ENCODE results near the gene GRK3. TPM values are rescaled to one million over a fixed set of nuclear protein-coding genes. Genes with fewer than 3 reads are reported as not detected.

GRK3 gene
- total RNA-seq, 4 donors from 2014 or later, result 0.49 to 1.1 (median 0.81) TPM

GRCh38 chr22:25690798-25691197 is 126.3 kb downstream of the GRK3 start:
- Histone ChIP-seq H3K4me3 (no peak overlapping the region), H3K27me3 (no peaks in the 10 kb centered on the region), H3K9me3 (no peaks in the 10 kb centered on the region), H3K4me1 (peaks cover 4 to 9% of the 10 kb centered on the region in 2 donors), H3K36me3 (no peaks in the 10 kb centered on the region), H3K27ac (no peak overlapping the region)
- DNase-seq, result peak in 1 of 2 donors; percentile 29
- intact Hi-C loops (cut with DNase I; ENCODE audit: low total_unique reads), result no loop called here
- no peak for TF ChIP-seq POLR2A (IDR thresholded peaks at IDR 0.05)
- TF ChIP-seq, protein P1, sequence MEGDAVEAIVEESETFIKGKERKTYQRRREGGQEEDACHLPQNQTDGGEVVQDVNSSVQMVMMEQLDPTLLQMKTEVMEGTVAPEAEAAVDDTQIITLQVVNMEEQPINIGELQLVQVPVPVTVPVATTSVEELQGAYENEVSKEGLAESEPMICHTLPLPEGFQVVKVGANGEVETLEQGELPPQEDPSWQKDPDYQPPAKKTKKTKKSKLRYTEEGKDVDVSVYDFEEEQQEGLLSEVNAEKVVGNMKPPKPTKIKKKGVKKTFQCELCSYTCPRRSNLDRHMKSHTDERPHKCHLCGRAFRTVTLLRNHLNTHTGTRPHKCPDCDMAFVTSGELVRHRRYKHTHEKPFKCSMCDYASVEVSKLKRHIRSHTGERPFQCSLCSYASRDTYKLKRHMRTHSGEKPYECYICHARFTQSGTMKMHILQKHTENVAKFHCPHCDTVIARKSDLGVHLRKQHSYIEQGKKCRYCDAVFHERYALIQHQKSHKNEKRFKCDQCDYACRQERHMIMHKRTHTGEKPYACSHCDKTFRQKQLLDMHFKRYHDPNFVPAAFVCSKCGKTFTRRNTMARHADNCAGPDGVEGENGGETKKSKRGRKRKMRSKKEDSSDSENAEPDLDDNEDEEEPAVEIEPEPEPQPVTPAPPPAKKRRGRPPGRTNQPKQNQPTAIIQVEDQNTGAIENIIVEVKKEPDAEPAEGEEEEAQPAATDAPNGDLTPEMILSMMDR (IDR thresholded peaks at IDR 0.05 in 4 of 5, conservative IDR thresholded peaks at IDR 0.05 in 1 of 5), result no peak
- in situ Hi-C loops (cut with MboI; ENCODE audit: low sequenced_read_pairs in 4 of 4), result no loop called here
- peak in 1 of 2 donors; percentile 62 for ATAC-seq

- Histone ChIP-seq H3K27ac (no peak overlapping the region), H3K4me3 (no peak overlapping the region), H3K4me1 (peaks cover 4 to 9% of the 10 kb centered on the region in 2 donors), H3K9me3 (no peaks in the 10 kb centered on the region), H3K27me3 (no peaks in the 10 kb centered on the region), H3K36me3 (no peaks in the 10 kb centered on the region)
- no peak for TF ChIP-seq POLR2A (IDR thresholded peaks at IDR 0.05)
- TF ChIP-seq, protein P1 (IDR thresholded peaks at IDR 0.05 in 4 of 5, conservative IDR thresholded peaks at IDR 0.05 in 1 of 5), result no peak
- DNase-seq (no peak), ATAC-seq (peak; percentile 49 to 78)
- intact Hi-C loops (cut with DNase I; ENCODE audit: low total_unique reads), result no loop called here
- in situ Hi-C loops (cut with MboI; ENCODE audit: low sequenced_read_pairs in 4 of 4), result no loop called here
Measured at GRCh38 chr22:25692397-25693267, 128.2 kb downstream of the GRK3 start.

DNA sequence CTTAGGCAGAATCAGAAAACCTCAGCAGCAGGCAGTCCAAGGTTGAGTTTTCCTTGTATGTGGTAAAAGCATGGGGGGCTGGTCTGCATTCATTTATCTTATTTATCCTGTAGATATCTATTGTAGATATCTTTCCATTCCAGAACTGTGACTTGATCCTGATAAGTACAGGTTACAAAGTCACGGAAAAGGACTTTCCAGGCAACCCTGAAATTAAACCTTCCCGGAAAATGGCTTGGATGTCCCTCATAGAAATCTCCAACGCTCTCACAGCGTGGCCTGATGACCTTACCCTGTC is 128.7 kb downstream of the GRK3 start:
- in situ Hi-C loops (cut with MboI; ENCODE audit: low sequenced_read_pairs in 4 of 4), result no loop called here
- intact Hi-C loops (cut with DNase I; ENCODE audit: low total_unique reads), result no loop called here
- no peak for TF ChIP-seq POLR2A (IDR thresholded peaks at IDR 0.05)
- TF ChIP-seq, protein P1 (IDR thresholded peaks at IDR 0.05 in 4 of 5, conservative IDR thresholded peaks at IDR 0.05 in 1 of 5), result no peak
- Histone ChIP-seq H3K36me3 (no peaks in the 10 kb centered on the region), H3K27ac (no peak overlapping the region), H3K27me3 (no peaks in the 10 kb centered on the region), H3K4me1 (peaks cover 4 to 9% of the 10 kb centered on the region in 2 donors), H3K9me3 (no peaks in the 10 kb centered on the region), H3K4me3 (no peak overlapping the region)
- DNase-seq, result no peak
- ATAC-seq, result no peak

- in situ Hi-C loops (cut with MboI; ENCODE audit: low sequenced_read_pairs in 4 of 4), result no loop called here
- Histone ChIP-seq H3K4me1 (peaks cover 4 to 9% of the 10 kb centered on the region in 2 donors), H3K9me3 (no peaks in the 10 kb centered on the region), H3K27ac (no peak overlapping the region), H3K4me3 (no peak overlapping the region), H3K27me3 (no peaks in the 10 kb centered on the region), H3K36me3 (no peaks in the 10 kb centered on the region)
- no peak for TF ChIP-seq POLR2A (IDR thresholded peaks at IDR 0.05)
- TF ChIP-seq, protein P1 (IDR thresholded peaks at IDR 0.05 in 4 of 5, conservative IDR thresholded peaks at IDR 0.05 in 1 of 5), result no peak
- DNase-seq (no peak), ATAC-seq (no peak)
- intact Hi-C loops (cut with DNase I; ENCODE audit: low total_unique reads), result no loop called here
Measured at GRCh38 chr22:25694196-25694907, 129.9 kb downstream of the GRK3 start.

All from gastrocnemius medialis (tissue), 4 donors.